HEK293 (cell line): ENCODE results near the gene PRR23C.

Source experiments
- CTCF ChIA-PET: fragments of 350-600 bp; formaldehyde crosslinking; extraction: SDS; loops from one replicate; lab custom pipeline; 2021; ENCODE audit warnings: antibody characterized with exemption; lab: Yijun Ruan, JAX
- POLR2A ChIA-PET: fragments of 300-600 bp; formaldehyde crosslinking; extraction: SDS; loops from one replicate; lab custom pipeline; 2020; ENCODE audit warnings: antibody characterized with exemption, inconsistent platforms; lab: Yijun Ruan, JAX
- H3K27ac ChIP-seq: fragments of 200-500 bp; sonication (Bioruptor generic); 2 replicates; pipeline ENCODE4 v1.5.1; 2014; ENCODE audit warnings: low read depth, low read length, control low read depth, inconsistent platforms; ENCODE audit errors: extremely low read depth
- H3K36me3 ChIP-seq, 2 experiments: fragments of 200-500 bp in 1 of 2; sonication (Bioruptor generic) in 1 of 2; 1 replicate in 1 of 2; 2 replicates in 1 of 2; pipeline ENCODE4 v1.5.1; 2014 to 2017; ENCODE audit warnings: inconsistent platforms in 2 of 2, low read length in 2 of 2; ENCODE audit not compliant: control insufficient read depth in 2 of 2, insufficient read depth in 1 of 2
- H3K4me1 ChIP-seq: fragments of 200-500 bp; sonication (Bioruptor generic); 2 replicates; pipeline ENCODE4 v1.5.1; 2014; ENCODE audit warnings: mild to moderate bottlenecking, low read length, inconsistent platforms; ENCODE audit not compliant: control insufficient read depth, insufficient read depth
- H3K4me3 ChIP-seq: 2 replicates; pipeline ENCODE4 v1.5.1; 2011; ENCODE audit warnings: low read depth, mild to moderate bottlenecking, control low read depth, low read length, moderate library complexity
- H3K9me3 ChIP-seq: fragments of 200-500 bp; sonication (Bioruptor generic); 2 replicates; pipeline ENCODE4 v1.5.1; 2014; ENCODE audit warnings: low read depth, low read length, inconsistent platforms; ENCODE audit not compliant: control insufficient read depth, insufficient read depth
- HOXD13 ChIP-seq: sonication (generic); formaldehyde crosslinking; IDR thresholded peaks from 2 replicates; pipeline ENCODE4 v1.8.0; 2022; ENCODE audit warnings: missing genetic modification reagents, borderline replicate concordance
- KLF9 ChIP-seq: fragments of 450-650 bp; formaldehyde crosslinking; IDR thresholded peaks from 2 replicates; pipeline ENCODE4 v1.5.1; 2016; ENCODE audit warnings: missing biosample characterization, missing genetic modification characterization, low read depth
- SCRT2 ChIP-seq: fragments of 450-650 bp; formaldehyde crosslinking; IDR thresholded peaks from 2 replicates; pipeline ENCODE4 v1.5.1; 2016; ENCODE audit warnings: missing biosample characterization, missing genetic modification characterization
- SETDB1 ChIP-seq: IDR thresholded peaks from one replicate; pipeline ENCODE4 v1.6.1; 2017; ENCODE audit warnings: mild to moderate bottlenecking, low read length, moderate library complexity, mixed read lengths; ENCODE audit not compliant: insufficient read length
- TRIM28 ChIP-seq: IDR thresholded peaks from 2 replicates; pipeline ENCODE4 v1.6.1; 2011; ENCODE audit warnings: low read length, control low read depth, borderline replicate concordance
- YY1 ChIP-seq: fragments of 450-650 bp; formaldehyde crosslinking; IDR thresholded peaks from 2 replicates; pipeline ENCODE4 v1.5.1; 2018; ENCODE audit warnings: missing biosample characterization, missing genetic modification characterization
- ZBTB21 ChIP-seq: fragments of 450-650 bp; formaldehyde crosslinking; IDR thresholded peaks from 2 replicates; pipeline ENCODE4 v1.5.1; 2017; ENCODE audit warnings: missing biosample characterization, missing genetic modification characterization
- ZNF350 ChIP-seq: fragments of 450-650 bp; formaldehyde crosslinking; IDR thresholded peaks from 2 replicates; pipeline ENCODE4 v1.5.0; 2017; ENCODE audit warnings: missing biosample characterization, mild to moderate bottlenecking, missing genetic modification characterization
- ZNF404 ChIP-seq: fragments of 450-650 bp; formaldehyde crosslinking; IDR thresholded peaks from 2 replicates; pipeline ENCODE4 v1.5.1; 2017; ENCODE audit warnings: missing biosample characterization, missing genetic modification characterization
- ZNF48 ChIP-seq: fragments of 450-650 bp; formaldehyde crosslinking; IDR thresholded peaks from 2 replicates; pipeline ENCODE4 v1.5.1; 2016; ENCODE audit warnings: missing biosample characterization, missing genetic modification characterization
- ZNF654 ChIP-seq: fragments of 450-650 bp; formaldehyde crosslinking; IDR thresholded peaks from 2 replicates; pipeline ENCODE4 v1.5.1; 2016; ENCODE audit warnings: low read depth, missing biosample characterization, missing genetic modification characterization
- ZNF677 ChIP-seq: fragments of 450-650 bp; IDR thresholded peaks from 2 replicates; pipeline ENCODE4 v1.5.0; 2018; ENCODE audit warnings: missing biosample characterization, mild to moderate bottlenecking, missing genetic modification characterization, moderate library complexity
- TF ChIP-seq, protein P1 (sequence below): fragments of 450-650 bp; formaldehyde crosslinking; IDR thresholded peaks from 2 replicates; pipeline ENCODE4 v1.5.1; 2016; ENCODE audit warnings: missing biosample characterization, missing genetic modification characterization
- TF ChIP-seq, protein P2 (sequence below): fragments of 450-650 bp; formaldehyde crosslinking; IDR thresholded peaks from 2 replicates; pipeline ENCODE4 v1.5.1; 2016; ENCODE audit warnings: missing biosample characterization, missing genetic modification characterization, borderline replicate concordance
- TF ChIP-seq, protein P3 (sequence below): fragments of 450-650 bp; formaldehyde crosslinking; IDR thresholded peaks from 2 replicates; pipeline ENCODE4 v1.5.1; 2016; ENCODE audit warnings: missing biosample characterization, missing genetic modification characterization
- TF ChIP-seq, protein P4 (sequence below): fragments of 450-650 bp; formaldehyde crosslinking; IDR thresholded peaks from 2 replicates; pipeline ENCODE4 v1.5.1; 2017; ENCODE audit warnings: missing biosample characterization, mild to moderate bottlenecking, missing genetic modification characterization, moderate library complexity
- TF ChIP-seq, protein P5 (sequence below): fragments of 450-650 bp; formaldehyde crosslinking; IDR thresholded peaks from 2 replicates; pipeline ENCODE4 v1.5.1; 2017; ENCODE audit warnings: missing biosample characterization, missing genetic modification characterization

The PRR23C gene

DNA sequence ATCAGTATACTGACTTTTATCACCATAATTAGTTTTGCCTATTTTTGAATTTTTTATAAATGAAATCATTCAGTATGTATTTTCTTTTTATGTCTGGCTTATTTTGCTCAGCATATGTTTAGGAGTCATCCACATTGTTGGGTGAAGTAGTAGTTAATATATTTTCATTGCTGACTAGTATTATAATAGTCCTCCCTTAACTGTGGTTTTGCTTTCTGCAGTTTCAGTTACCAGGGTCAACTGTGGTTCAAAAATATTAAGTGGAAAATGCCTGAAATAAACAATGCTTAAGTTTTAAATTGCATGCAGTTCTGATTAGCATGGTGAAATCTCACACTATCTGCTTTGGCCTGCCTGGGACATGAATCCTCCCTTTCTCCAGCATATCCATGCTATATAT is 39.5 kb upstream of the PRR23C start:
- ChIA-PET CTCF (interaction anchor here (1.0 kb wide), 1 partner anchor 28 kb away, joined by 3 read pairs; no protein-coding TSS in a partner anchor), POLR2A (no interaction called here)
- Histone ChIP-seq H3K9me3 (no peaks in the 10 kb centered on the region), H3K4me3 (no peak overlapping the region), H3K36me3 (no peaks in the 10 kb centered on the region), H3K27ac (no peak overlapping the region), H3K4me1 (no peaks in the 10 kb centered on the region)
- no peak for TF ChIP-seq HOXD13
- TF ChIP-seq ZNF677: no peak
- no peak for TF ChIP-seq ZBTB21
- TF ChIP-seq, protein P1, sequence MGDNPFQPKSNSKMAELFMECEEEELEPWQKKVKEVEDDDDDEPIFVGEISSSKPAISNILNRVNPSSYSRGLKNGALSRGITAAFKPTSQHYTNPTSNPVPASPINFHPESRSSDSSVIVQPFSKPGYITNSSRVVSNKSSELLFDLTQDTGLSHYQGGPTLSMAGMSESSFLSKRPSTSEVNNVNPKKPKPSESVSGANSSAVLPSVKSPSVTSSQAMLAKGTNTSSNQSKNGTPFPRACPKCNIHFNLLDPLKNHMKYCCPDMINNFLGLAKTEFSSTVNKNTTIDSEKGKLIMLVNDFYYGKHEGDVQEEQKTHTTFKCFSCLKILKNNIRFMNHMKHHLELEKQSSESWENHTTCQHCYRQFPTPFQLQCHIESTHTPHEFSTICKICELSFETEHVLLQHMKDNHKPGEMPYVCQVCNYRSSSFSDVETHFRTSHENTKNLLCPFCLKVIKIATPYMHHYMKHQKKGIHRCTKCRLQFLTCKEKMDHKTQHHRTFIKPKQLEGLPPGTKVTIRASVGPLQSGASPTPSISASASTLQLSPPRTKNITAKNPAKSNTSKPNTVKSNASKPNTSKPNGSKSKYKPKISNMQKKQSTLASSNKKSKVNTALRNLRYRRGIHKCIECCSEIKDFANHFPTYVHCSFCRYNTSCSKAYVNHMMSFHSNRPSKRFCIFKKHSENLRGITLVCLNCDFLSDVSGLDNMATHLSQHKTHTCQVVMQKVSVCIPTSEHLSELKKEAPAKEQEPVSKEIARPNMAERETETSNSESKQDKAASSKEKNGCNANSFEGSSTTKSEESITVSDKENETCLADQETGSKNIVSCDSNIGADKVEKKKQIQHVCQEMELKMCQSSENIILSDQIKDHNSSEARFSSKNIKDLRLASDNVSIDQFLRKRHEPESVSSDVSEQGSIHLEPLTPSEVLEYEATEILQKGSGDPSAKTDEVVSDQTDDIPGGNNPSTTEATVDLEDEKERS (tag by site-specific recombination): no peak
- TF ChIP-seq YY1: no peak
- TF ChIP-seq, protein P2, sequence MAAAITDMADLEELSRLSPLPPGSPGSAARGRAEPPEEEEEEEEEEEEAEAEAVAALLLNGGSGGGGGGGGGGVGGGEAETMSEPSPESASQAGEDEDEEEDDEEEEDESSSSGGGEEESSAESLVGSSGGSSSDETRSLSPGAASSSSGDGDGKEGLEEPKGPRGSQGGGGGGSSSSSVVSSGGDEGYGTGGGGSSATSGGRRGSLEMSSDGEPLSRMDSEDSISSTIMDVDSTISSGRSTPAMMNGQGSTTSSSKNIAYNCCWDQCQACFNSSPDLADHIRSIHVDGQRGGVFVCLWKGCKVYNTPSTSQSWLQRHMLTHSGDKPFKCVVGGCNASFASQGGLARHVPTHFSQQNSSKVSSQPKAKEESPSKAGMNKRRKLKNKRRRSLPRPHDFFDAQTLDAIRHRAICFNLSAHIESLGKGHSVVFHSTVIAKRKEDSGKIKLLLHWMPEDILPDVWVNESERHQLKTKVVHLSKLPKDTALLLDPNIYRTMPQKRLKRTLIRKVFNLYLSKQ (tag by site-specific recombination): no peak
- TF ChIP-seq ZNF48 (tag by site-specific recombination): no peak
- TF ChIP-seq, protein P3, sequence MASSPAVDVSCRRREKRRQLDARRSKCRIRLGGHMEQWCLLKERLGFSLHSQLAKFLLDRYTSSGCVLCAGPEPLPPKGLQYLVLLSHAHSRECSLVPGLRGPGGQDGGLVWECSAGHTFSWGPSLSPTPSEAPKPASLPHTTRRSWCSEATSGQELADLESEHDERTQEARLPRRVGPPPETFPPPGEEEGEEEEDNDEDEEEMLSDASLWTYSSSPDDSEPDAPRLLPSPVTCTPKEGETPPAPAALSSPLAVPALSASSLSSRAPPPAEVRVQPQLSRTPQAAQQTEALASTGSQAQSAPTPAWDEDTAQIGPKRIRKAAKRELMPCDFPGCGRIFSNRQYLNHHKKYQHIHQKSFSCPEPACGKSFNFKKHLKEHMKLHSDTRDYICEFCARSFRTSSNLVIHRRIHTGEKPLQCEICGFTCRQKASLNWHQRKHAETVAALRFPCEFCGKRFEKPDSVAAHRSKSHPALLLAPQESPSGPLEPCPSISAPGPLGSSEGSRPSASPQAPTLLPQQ: no peak
- TF ChIP-seq, protein P4, sequence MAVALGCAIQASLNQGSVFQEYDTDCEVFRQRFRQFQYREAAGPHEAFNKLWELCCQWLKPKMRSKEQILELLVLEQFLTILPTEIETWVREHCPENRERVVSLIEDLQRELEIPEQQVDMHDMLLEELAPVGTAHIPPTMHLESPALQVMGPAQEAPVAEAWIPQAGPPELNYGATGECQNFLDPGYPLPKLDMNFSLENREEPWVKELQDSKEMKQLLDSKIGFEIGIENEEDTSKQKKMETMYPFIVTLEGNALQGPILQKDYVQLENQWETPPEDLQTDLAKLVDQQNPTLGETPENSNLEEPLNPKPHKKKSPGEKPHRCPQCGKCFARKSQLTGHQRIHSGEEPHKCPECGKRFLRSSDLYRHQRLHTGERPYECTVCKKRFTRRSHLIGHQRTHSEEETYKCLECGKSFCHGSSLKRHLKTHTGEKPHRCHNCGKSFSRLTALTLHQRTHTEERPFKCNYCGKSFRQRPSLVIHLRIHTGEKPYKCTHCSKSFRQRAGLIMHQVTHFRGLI: no peak

DNA sequence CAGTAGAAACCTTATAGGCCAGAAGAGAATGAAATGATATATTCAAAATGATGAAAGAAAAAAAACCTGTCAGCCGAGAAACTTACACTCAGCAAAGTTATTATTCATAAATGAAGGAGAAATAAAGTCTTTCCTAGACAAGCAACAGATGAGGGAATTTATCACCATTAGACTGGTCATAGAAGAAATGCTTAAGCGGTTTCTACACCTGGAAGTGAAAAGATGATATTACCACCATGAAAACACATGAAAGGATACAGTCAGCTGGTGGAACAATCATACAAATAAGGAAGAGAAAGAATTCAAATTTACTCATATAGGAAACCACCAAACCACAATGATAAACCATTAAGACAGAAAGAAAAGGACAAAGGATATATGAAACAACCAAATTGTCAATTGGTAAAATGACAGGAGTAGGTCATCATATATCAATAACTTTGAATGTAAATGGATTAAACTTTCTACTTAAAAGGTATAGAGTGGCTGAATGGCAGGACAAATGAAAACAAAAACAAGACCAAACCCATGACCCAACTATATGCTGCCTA is 29.9 kb upstream of the PRR23C start:
- Histone ChIP-seq H3K4me1 (no peaks in the 10 kb centered on the region), H3K36me3 (no peaks in the 10 kb centered on the region), H3K4me3 (no peak overlapping the region), H3K27ac (no peak overlapping the region), H3K9me3 (no peaks in the 10 kb centered on the region)
- TF ChIP-seq ZNF350 (tag by site-specific recombination) (no peak), ZNF404 (no peak), ZNF654 (tag by site-specific recombination) (no peak), SETDB1 (peak; percentile 85), SCRT2 (tag by site-specific recombination) (no peak)
- ChIA-PET CTCF (interaction anchor here (0.7 kb wide), 1 partner anchor 1077 kb away, joined by 3 read pairs; no protein-coding TSS in a partner anchor), POLR2A (no interaction called here)

DNA sequence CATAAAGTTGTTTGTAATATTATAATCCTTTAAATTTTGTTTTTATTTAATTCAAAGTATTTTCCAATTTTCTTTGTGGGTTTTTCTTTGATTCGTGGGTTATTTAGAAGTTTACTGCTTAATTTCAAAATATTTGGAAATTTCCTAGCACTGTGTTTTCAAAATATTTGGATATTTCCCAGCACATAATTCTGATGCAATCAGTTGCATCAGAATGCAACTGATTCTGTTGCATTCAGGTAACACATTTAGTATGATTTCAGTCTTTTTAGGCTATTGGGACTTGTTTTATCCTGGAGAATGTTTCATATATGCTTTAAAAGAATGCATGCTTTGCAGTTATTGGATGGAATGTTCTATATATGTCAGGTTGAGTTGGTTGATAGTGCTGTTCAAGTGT is 18.2 kb upstream of the PRR23C start:
- H3K36me3 ChIP-seq: no peaks in the 10 kb centered on the region
- H3K27ac ChIP-seq: no peak overlapping the region
- CTCF ChIA-PET: no interaction called here
- TF ChIP-seq KLF9 (tag by site-specific recombination): no peak
- no peak for TF ChIP-seq TRIM28
- TF ChIP-seq, protein P5, sequence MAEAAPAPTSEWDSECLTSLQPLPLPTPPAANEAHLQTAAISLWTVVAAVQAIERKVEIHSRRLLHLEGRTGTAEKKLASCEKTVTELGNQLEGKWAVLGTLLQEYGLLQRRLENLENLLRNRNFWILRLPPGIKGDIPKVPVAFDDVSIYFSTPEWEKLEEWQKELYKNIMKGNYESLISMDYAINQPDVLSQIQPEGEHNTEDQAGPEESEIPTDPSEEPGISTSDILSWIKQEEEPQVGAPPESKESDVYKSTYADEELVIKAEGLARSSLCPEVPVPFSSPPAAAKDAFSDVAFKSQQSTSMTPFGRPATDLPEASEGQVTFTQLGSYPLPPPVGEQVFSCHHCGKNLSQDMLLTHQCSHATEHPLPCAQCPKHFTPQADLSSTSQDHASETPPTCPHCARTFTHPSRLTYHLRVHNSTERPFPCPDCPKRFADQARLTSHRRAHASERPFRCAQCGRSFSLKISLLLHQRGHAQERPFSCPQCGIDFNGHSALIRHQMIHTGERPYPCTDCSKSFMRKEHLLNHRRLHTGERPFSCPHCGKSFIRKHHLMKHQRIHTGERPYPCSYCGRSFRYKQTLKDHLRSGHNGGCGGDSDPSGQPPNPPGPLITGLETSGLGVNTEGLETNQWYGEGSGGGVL (tag by site-specific recombination): no peak
- TF ChIP-seq, all 188 proteins: peak for 0
- no peaks in the 10 kb centered on the region for H3K9me3 ChIP-seq
- POLR2A ChIA-PET: no interaction called here
- no peaks in the 10 kb centered on the region for H3K4me1 ChIP-seq
- no peak overlapping the region for H3K4me3 ChIP-seq
